WTC11 (cell line): ENCODE results near the gene CCDC141. TPM values are rescaled to one million over a fixed set of nuclear protein-coding genes. Genes with fewer than 3 reads are reported as not detected.

ENCODE experiments used
- ATAC-seq: fragments of 200-7000 bp; cut with Tn5 transposase; 2 replicates; pipeline ENCODE4 v1.10.0; 2021; ENCODE audit warnings: mild to moderate bottlenecking, moderate library complexity
- CTCF ChIA-PET: fragments of 300-600 bp; sonication (Branson Sonifier 250); formaldehyde crosslinking; loops from one replicate; lab custom pipeline; 2021; ENCODE audit warnings: antibody characterized with exemption; lab: Charles Lee
- POLR2A ChIA-PET: fragments of 350-600 bp; sonication (Branson Sonifier 250); formaldehyde crosslinking; loops from one replicate; lab custom pipeline; 2021; ENCODE audit warnings: antibody characterized with exemption; lab: Charles Lee
- DNase-seq: peaks from one replicate; pipeline ENCODE4 v3.0.0; 2021; ENCODE audit warnings: low spot score
- H3K27ac Mint-ChIP-seq: 2 replicates; pipeline ENCODE4 v1.8.0; 2021; ENCODE audit warnings: mixed read lengths
- H3K27me3 Mint-ChIP-seq: 2 replicates; pipeline ENCODE4 v1.8.0; 2021; ENCODE audit warnings: low read depth, mild to moderate bottlenecking, moderate library complexity, mixed read lengths
- H3K36me3 Mint-ChIP-seq: 2 replicates; pipeline ENCODE4 v1.8.0; 2021; ENCODE audit warnings: mixed read lengths
- H3K4me1 Mint-ChIP-seq: 2 replicates; pipeline ENCODE4 v1.8.0; 2022; ENCODE audit warnings: mixed read lengths
- H3K4me3 Mint-ChIP-seq: 2 replicates; pipeline ENCODE4 v1.8.0; 2021; ENCODE audit warnings: mild to moderate bottlenecking, moderate library complexity, mixed read lengths
- H3K9me3 Mint-ChIP-seq: 2 replicates; pipeline ENCODE4 v1.8.0; 2021; ENCODE audit warnings: mixed read lengths
- ESRRA ChIP-seq: sonication (generic); formaldehyde crosslinking; IDR thresholded peaks from 2 replicates; pipeline ENCODE4 v1.8.1; 2022; ENCODE audit warnings: mild to moderate bottlenecking, missing genetic modification reagents, borderline replicate concordance
- GABPB1 ChIP-seq: sonication (generic); formaldehyde crosslinking; IDR thresholded peaks from 2 replicates; pipeline ENCODE4 v1.8.1; 2023; ENCODE audit warnings: mild to moderate bottlenecking, missing genetic modification reagents
- GTF2I ChIP-seq: fragments of 250-450 bp; sonication (Bioruptor Pico); conservative IDR thresholded peaks from 2 replicates; pipeline ENCODE4 v1.4.0; 2021; ENCODE audit warnings: mild to moderate bottlenecking
- IRF2 ChIP-seq: sonication (generic); formaldehyde crosslinking; IDR thresholded peaks from 2 replicates; pipeline ENCODE4 v1.8.0; 2022; ENCODE audit warnings: low read depth, missing genetic modification reagents, borderline replicate concordance
- MYBL2 ChIP-seq: sonication (generic); formaldehyde crosslinking; IDR thresholded peaks from 2 replicates; pipeline ENCODE4 v1.8.1; 2023; ENCODE audit warnings: mild to moderate bottlenecking, moderate library complexity, missing genetic modification reagents
- NFE2L1 ChIP-seq: sonication (generic); formaldehyde crosslinking; IDR thresholded peaks from 2 replicates; pipeline ENCODE4 v1.8.1; 2023; ENCODE audit warnings: missing genetic modification reagents
- NR2C2 ChIP-seq: sonication (generic); formaldehyde crosslinking; IDR thresholded peaks from 2 replicates; pipeline ENCODE4 v1.8.0; 2022; ENCODE audit warnings: mild to moderate bottlenecking, missing genetic modification reagents
- SOX15 ChIP-seq: fragments of 250-450 bp; sonication (Bioruptor Pico); IDR thresholded peaks from 2 replicates; pipeline ENCODE4 v1.9.0; 2021; ENCODE audit warnings: mild to moderate bottlenecking
- TEAD1 ChIP-seq: sonication (generic); formaldehyde crosslinking; IDR thresholded peaks from 2 replicates; pipeline ENCODE4 v1.8.0; 2022; ENCODE audit warnings: mild to moderate bottlenecking, missing genetic modification reagents
- ZBTB21 ChIP-seq: sonication (generic); formaldehyde crosslinking; IDR thresholded peaks from 2 replicates; pipeline ENCODE4 v1.8.1; 2023; ENCODE audit warnings: mild to moderate bottlenecking, missing genetic modification reagents, borderline replicate concordance
- ZNF121 ChIP-seq: sonication (generic); formaldehyde crosslinking; IDR thresholded peaks from 2 replicates; pipeline ENCODE4 v1.8.0; 2023; ENCODE audit warnings: missing genetic modification reagents
- ZNF219 ChIP-seq: sonication (generic); formaldehyde crosslinking; IDR thresholded peaks from 2 replicates; pipeline ENCODE4 v1.8.0; 2023; ENCODE audit warnings: missing genetic modification reagents, mild to moderate bottlenecking, borderline replicate concordance
- ZNF317 ChIP-seq: sonication (generic); formaldehyde crosslinking; IDR thresholded peaks from 2 replicates; pipeline ENCODE4 v1.8.1; 2023; ENCODE audit warnings: low read depth, mild to moderate bottlenecking, moderate library complexity, missing genetic modification reagents, borderline replicate concordance
- ZNF416 ChIP-seq: fragments of 250-450 bp; sonication (Bioruptor Pico); IDR thresholded peaks from 2 replicates; pipeline ENCODE4 v1.9.0; 2021; ENCODE audit warnings: mild to moderate bottlenecking, inconsistent platforms
- total RNA-seq: library from RNA; stranded (reverse); gene quantifications from 3 replicates; pipeline ENCODE4 v1.2.3, GENCODE V29; 2021
- TF ChIP-seq, protein P1 (sequence below): sonication (generic); formaldehyde crosslinking; IDR thresholded peaks from 2 replicates; pipeline ENCODE4 v1.8.0; 2023; ENCODE audit warnings: missing genetic modification reagents
- TF ChIP-seq, protein P2 (sequence below): fragments of 250-450 bp; sonication (Bioruptor Pico); IDR thresholded peaks from 2 replicates; pipeline ENCODE4 v1.9.0; 2021; ENCODE audit warnings: moderate library complexity, mild to moderate bottlenecking, inconsistent platforms, borderline replicate concordance
- TF ChIP-seq, protein P3 (sequence below): sonication (generic); formaldehyde crosslinking; IDR thresholded peaks from 2 replicates; pipeline ENCODE4 v1.8.1; 2022; ENCODE audit warnings: low read depth, missing genetic modification reagents, borderline replicate concordance
- TF ChIP-seq, protein P4 (sequence below): sonication (generic); formaldehyde crosslinking; IDR thresholded peaks from 2 replicates; pipeline ENCODE4 v1.8.0; 2023; ENCODE audit warnings: missing genetic modification reagents, mild to moderate bottlenecking, borderline replicate concordance
- TF ChIP-seq, protein P5 (sequence below): fragments of 250-450 bp; sonication (Bioruptor Pico); IDR thresholded peaks from 2 replicates; pipeline ENCODE4 v1.9.0; 2021; ENCODE audit warnings: mild to moderate bottlenecking
- TF ChIP-seq, protein P6 (sequence below): sonication (generic); formaldehyde crosslinking; IDR thresholded peaks from 2 replicates; pipeline ENCODE4 v1.8.0; 2022; ENCODE audit warnings: mild to moderate bottlenecking, missing genetic modification reagents

Gene CCDC141
- total RNA-seq, 1 experiment from 2014 or later, result 8.5 TPM

DNA sequence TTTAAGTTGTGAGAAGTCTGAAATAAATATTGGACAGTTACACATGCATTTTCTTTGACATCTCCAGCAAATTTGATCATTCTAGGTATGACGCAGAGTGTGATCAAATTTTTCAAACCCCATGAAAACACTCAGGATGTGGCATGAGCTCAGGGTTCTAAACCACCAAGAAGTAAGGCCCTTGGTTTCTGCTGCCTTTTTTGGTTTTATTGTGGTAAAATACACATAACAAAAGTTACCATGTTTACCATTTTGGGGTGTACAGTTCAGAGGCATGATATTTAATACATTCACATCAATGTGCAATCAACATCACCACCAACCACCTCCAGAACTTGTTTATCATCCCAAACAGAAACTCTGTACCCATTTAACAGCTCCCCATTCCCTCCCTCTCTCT, 178.4 kb downstream of the CCDC141 start (continued):
- TF ChIP-seq, protein P1, sequence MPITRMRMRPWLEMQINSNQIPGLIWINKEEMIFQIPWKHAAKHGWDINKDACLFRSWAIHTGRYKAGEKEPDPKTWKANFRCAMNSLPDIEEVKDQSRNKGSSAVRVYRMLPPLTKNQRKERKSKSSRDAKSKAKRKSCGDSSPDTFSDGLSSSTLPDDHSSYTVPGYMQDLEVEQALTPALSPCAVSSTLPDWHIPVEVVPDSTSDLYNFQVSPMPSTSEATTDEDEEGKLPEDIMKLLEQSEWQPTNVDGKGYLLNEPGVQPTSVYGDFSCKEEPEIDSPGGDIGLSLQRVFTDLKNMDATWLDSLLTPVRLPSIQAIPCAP (CRISPR knock-in tag), result no peak
- TF ChIP-seq ZNF121, result no peak
- TF ChIP-seq, protein P2, sequence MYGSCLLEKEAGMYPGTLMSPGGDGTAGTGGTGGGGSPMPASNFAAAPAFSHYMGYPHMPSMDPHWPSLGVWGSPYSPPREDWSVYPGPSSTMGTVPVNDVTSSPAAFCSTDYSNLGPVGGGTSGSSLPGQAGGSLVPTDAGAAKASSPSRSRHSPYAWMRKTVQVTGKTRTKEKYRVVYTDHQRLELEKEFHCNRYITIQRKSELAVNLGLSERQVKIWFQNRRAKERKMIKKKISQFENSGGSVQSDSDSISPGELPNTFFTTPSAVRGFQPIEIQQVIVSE (CRISPR knock-in tag), result no peak

DNA sequence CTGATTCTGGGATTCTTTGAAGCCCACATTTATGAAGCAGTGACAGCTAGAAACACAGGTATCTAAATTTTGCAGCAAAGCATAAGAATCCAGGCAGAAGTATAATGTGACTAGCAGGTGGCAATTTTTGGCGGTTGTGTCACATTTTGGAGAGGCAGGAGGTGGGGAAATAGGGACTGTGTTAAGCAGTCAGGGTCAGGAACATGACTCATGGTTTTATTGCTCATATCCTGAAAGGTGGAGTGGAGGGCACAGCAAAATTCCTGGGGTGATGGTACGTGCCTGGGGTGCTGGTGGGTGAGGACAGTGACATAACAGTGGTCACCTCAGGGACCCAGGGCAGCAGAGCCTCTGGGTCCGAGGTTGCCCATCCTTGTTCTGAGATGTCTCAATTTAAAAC, 179.2 kb downstream of the CCDC141 start:
- H3K4me1 Mint-ChIP-seq, result peaks cover 16% of the 10 kb centered on the region
- ATAC-seq (no peak), DNase-seq (no peak)
- POLR2A ChIA-PET, result no interaction called here
- no peaks in the 10 kb centered on the region for H3K9me3 Mint-ChIP-seq
- no peak overlapping the region for H3K4me3 Mint-ChIP-seq
- H3K27me3 Mint-ChIP-seq, result no peaks in the 10 kb centered on the region
- CTCF ChIA-PET, result no interaction called here
- no peak overlapping the region for H3K27ac Mint-ChIP-seq
- no peak for TF ChIP-seq GTF2I (CRISPR knock-in tag)
- TF ChIP-seq, protein P3, sequence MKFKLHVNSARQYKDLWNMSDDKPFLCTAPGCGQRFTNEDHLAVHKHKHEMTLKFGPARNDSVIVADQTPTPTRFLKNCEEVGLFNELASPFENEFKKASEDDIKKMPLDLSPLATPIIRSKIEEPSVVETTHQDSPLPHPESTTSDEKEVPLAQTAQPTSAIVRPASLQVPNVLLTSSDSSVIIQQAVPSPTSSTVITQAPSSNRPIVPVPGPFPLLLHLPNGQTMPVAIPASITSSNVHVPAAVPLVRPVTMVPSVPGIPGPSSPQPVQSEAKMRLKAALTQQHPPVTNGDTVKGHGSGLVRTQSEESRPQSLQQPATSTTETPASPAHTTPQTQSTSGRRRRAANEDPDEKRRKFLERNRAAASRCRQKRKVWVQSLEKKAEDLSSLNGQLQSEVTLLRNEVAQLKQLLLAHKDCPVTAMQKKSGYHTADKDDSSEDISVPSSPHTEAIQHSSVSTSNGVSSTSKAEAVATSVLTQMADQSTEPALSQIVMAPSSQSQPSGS (CRISPR knock-in tag), result no peak
- TF ChIP-seq ZNF219 (CRISPR knock-in tag), result no peak
- TF ChIP-seq, protein P4, sequence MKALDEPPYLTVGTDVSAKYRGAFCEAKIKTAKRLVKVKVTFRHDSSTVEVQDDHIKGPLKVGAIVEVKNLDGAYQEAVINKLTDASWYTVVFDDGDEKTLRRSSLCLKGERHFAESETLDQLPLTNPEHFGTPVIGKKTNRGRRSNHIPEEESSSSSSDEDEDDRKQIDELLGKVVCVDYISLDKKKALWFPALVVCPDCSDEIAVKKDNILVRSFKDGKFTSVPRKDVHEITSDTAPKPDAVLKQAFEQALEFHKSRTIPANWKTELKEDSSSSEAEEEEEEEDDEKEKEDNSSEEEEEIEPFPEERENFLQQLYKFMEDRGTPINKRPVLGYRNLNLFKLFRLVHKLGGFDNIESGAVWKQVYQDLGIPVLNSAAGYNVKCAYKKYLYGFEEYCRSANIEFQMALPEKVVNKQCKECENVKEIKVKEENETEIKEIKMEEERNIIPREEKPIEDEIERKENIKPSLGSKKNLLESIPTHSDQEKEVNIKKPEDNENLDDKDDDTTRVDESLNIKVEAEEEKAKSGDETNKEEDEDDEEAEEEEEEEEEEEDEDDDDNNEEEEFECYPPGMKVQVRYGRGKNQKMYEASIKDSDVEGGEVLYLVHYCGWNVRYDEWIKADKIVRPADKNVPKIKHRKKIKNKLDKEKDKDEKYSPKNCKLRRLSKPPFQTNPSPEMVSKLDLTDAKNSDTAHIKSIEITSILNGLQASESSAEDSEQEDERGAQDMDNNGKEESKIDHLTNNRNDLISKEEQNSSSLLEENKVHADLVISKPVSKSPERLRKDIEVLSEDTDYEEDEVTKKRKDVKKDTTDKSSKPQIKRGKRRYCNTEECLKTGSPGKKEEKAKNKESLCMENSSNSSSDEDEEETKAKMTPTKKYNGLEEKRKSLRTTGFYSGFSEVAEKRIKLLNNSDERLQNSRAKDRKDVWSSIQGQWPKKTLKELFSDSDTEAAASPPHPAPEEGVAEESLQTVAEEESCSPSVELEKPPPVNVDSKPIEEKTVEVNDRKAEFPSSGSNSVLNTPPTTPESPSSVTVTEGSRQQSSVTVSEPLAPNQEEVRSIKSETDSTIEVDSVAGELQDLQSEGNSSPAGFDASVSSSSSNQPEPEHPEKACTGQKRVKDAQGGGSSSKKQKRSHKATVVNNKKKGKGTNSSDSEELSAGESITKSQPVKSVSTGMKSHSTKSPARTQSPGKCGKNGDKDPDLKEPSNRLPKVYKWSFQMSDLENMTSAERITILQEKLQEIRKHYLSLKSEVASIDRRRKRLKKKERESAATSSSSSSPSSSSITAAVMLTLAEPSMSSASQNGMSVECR (CRISPR knock-in tag), result no peak
- peaks cover 1% of the 10 kb centered on the region; the same call in 1 of the 2 replicates for H3K36me3 Mint-ChIP-seq

DNA sequence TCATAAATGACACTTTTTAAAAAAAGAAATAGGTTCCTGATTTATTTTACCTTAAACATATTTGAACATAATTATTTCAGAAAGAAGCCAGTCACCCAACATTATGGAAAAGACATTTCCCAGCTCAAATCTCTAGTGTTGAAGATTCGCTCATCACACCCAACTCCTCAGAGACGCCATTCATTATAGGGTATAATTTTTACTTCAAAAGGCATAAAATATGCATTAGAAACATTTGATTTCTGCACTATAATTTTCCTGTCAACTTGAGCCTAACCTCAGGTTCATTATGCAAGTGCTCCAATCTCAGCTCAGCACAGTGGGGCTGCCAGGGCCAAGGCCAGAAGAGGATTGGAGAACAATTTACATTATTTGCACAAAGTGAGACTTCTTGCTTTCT, 183.9 kb downstream of the CCDC141 start:
- TF ChIP-seq ZNF416 (CRISPR knock-in tag) (no peak), SOX15 (CRISPR knock-in tag) (no peak), MYBL2 (CRISPR knock-in tag) (no peak), IRF2 (CRISPR knock-in tag) (no peak), NR2C2 (CRISPR knock-in tag) (no peak), GABPB1 (no peak), NFE2L1 (CRISPR knock-in tag) (no peak), ESRRA (CRISPR knock-in tag) (no peak), ZBTB21 (CRISPR knock-in tag) (no peak), TEAD1 (CRISPR knock-in tag) (no peak), ZNF317 (CRISPR knock-in tag) (no peak)
- TF ChIP-seq, protein P5, sequence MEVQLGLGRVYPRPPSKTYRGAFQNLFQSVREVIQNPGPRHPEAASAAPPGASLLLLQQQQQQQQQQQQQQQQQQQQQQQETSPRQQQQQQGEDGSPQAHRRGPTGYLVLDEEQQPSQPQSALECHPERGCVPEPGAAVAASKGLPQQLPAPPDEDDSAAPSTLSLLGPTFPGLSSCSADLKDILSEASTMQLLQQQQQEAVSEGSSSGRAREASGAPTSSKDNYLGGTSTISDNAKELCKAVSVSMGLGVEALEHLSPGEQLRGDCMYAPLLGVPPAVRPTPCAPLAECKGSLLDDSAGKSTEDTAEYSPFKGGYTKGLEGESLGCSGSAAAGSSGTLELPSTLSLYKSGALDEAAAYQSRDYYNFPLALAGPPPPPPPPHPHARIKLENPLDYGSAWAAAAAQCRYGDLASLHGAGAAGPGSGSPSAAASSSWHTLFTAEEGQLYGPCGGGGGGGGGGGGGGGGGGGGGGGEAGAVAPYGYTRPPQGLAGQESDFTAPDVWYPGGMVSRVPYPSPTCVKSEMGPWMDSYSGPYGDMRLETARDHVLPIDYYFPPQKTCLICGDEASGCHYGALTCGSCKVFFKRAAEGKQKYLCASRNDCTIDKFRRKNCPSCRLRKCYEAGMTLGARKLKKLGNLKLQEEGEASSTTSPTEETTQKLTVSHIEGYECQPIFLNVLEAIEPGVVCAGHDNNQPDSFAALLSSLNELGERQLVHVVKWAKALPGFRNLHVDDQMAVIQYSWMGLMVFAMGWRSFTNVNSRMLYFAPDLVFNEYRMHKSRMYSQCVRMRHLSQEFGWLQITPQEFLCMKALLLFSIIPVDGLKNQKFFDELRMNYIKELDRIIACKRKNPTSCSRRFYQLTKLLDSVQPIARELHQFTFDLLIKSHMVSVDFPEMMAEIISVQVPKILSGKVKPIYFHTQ (CRISPR knock-in tag), result no peak
- TF ChIP-seq, protein P6, sequence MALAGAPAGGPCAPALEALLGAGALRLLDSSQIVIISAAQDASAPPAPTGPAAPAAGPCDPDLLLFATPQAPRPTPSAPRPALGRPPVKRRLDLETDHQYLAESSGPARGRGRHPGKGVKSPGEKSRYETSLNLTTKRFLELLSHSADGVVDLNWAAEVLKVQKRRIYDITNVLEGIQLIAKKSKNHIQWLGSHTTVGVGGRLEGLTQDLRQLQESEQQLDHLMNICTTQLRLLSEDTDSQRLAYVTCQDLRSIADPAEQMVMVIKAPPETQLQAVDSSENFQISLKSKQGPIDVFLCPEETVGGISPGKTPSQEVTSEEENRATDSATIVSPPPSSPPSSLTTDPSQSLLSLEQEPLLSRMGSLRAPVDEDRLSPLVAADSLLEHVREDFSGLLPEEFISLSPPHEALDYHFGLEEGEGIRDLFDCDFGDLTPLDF (CRISPR knock-in tag), result no peak
- no peak overlapping the region for H3K4me3 Mint-ChIP-seq
- H3K27ac Mint-ChIP-seq, result no peak overlapping the region
- H3K27me3 Mint-ChIP-seq, result no peaks in the 10 kb centered on the region
- H3K4me1 Mint-ChIP-seq, result peaks cover 39% of the 10 kb centered on the region
- no peak for DNase-seq
- ChIA-PET CTCF (no interaction called here), POLR2A (no interaction called here)
- H3K9me3 Mint-ChIP-seq, result no peaks in the 10 kb centered on the region
- H3K36me3 Mint-ChIP-seq, result peaks cover 9% of the 10 kb centered on the region
- ATAC-seq, result no peak
